ENCODE measurements around the gene BCL11B.

GRCh38 chr14:99318091-99318958, 46.3 kb upstream of the BCL11B start:
- TF ChIP-seq, protein P1, sequence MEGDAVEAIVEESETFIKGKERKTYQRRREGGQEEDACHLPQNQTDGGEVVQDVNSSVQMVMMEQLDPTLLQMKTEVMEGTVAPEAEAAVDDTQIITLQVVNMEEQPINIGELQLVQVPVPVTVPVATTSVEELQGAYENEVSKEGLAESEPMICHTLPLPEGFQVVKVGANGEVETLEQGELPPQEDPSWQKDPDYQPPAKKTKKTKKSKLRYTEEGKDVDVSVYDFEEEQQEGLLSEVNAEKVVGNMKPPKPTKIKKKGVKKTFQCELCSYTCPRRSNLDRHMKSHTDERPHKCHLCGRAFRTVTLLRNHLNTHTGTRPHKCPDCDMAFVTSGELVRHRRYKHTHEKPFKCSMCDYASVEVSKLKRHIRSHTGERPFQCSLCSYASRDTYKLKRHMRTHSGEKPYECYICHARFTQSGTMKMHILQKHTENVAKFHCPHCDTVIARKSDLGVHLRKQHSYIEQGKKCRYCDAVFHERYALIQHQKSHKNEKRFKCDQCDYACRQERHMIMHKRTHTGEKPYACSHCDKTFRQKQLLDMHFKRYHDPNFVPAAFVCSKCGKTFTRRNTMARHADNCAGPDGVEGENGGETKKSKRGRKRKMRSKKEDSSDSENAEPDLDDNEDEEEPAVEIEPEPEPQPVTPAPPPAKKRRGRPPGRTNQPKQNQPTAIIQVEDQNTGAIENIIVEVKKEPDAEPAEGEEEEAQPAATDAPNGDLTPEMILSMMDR (IDR thresholded peaks at IDR 0.05): no peak
- no peak for TF ChIP-seq EZH2 (IDR thresholded peaks at IDR 0.05)

Data from neural progenitor cell (in vitro differentiated cells).